ENCODE results near the gene CARTPT. TPM values are rescaled to one million over a fixed set of nuclear protein-coding genes. Genes with fewer than 3 reads are reported as not detected.

CARTPT gene
- total and polyA plus RNA-seq, 2 of the 8 experiments (the other 6 are each of a cell fraction or from before 2014, with no cell fraction given), result not detected

DNA sequence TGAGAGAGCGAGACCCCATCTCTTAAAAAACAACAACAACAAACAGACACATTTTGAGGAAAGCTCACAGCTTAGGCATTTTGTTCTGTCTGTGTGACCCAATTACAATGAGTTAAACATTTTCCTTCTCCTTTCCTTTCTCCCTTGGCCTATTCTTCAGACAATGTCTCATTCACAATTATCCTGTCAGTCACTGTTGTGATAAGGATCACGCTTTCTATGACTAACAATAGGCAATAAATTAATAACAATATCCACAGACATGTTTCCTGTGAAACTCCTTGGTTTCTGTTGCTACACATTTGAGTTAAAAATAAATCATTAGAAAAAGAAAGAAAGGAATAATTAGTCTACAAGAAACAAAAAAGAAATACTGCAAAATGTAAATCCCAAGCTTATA lies 19.8 kb upstream of the CARTPT start:
- Histone ChIP-seq H4K20me1 (replicated peaks in 1 of 2; ENCODE audit: control insufficient read depth in 1 of 2, insufficient read depth in 2 of 2, low read length in 2 of 2) (no peaks in the 10 kb centered on the region), H4K8ac (ENCODE audit: extremely low read depth, insufficient read depth, low read length) (no peak overlapping the region), H3K27me3 (replicated peaks in 1 of 4; ENCODE audit: control insufficient read depth in 3 of 4, extremely low read depth in 1 of 4, insufficient read depth in 3 of 4, low read length in 3 of 4) (no peaks in the 10 kb centered on the region), H3K9me3 (ENCODE audit: insufficient read depth in 2 of 2, low read depth in 1 of 2, low read length in 1 of 2) (no peaks in the 10 kb centered on the region), H2AFZ (ENCODE audit: low read length) (no peak overlapping the region), H4K5ac (ENCODE audit: insufficient read length, low read depth, low read length) (no peak overlapping the region), H3K4me3 (ENCODE audit: extremely low read depth in 1 of 4, insufficient read depth in 2 of 4, low read depth in 3 of 4, low read length in 4 of 4) (no peak overlapping the region), H3K23ac (ENCODE audit: insufficient read length) (no peak overlapping the region), H4K91ac (replicated peaks; ENCODE audit: insufficient read length, low read length) (no peak overlapping the region), H3K14ac (ENCODE audit: insufficient read length) (no peak overlapping the region), H2BK120ac (replicated peaks; ENCODE audit: low read depth, low read length) (no peak overlapping the region), H2BK15ac (ENCODE audit: low read length) (no peak overlapping the region), H3K56ac (replicated peaks; ENCODE audit: insufficient read length, low read depth, low read length) (no peak overlapping the region), H2BK5ac (ENCODE audit: low read depth, low read length) (no peak overlapping the region), H2BK12ac (ENCODE audit: low read depth, low read length) (no peak overlapping the region), H3K4me1 (replicated peaks in 1 of 4; ENCODE audit: control insufficient read depth in 3 of 4, insufficient read depth in 4 of 4, low read length in 3 of 4) (peaks cover 0 to 3% (median under 1%) of the 10 kb centered on the region in 4 experiments; a peak in 4 of 7 replicates), H3K4ac (replicated peaks; ENCODE audit: insufficient read length, low read depth, low read length) (no peak overlapping the region), H3K79me1 (ENCODE audit: low read depth, low read length) (no peaks in the 10 kb centered on the region), H3K79me2 (ENCODE audit: control insufficient read depth in 1 of 2, insufficient read depth in 2 of 2, low read length in 2 of 2) (no peaks in the 10 kb centered on the region), H3K4me2 (ENCODE audit: insufficient read depth in 1 of 2, low read depth in 2 of 2, low read length in 2 of 2) (no peak overlapping the region), H2BK20ac (ENCODE audit: low read length) (no peak overlapping the region), H3K23me2 (ENCODE audit: low read depth, low read length) (peaks cover 2% of the 10 kb centered on the region; the same call in 1 of the 2 replicates), H3K9ac (replicated peaks in 1 of 4; ENCODE audit: extremely low read depth in 1 of 4, low read depth in 3 of 4, low read length in 3 of 4) (no peak overlapping the region), H3K18ac (ENCODE audit: extremely low read depth, low read length) (no peak overlapping the region), H2AK5ac (ENCODE audit: low read depth, low read length) (no peak overlapping the region), H3K36me3 (ENCODE audit: control insufficient read depth in 2 of 4, insufficient read depth in 4 of 4, low read length in 3 of 4) (no peaks in the 10 kb centered on the region), H3K27ac (ENCODE audit: low read depth, low read length) (no peak overlapping the region)
- POLR2A ChIA-PET (ENCODE audit: partially characterized antibody), result interaction anchor here (0.6 kb wide), 1 partner anchor 27 kb away, joined by 3 read pairs; no protein-coding TSS in a partner anchor
- DNase-seq (ENCODE audit: low read depth in 1 of 2, low spot score in 2 of 2) (no peak), FAIRE-seq (no peak)
- CTCF ChIA-PET (ENCODE audit: partially characterized antibody), result interaction anchor here (1.4 to 5.5 kb wide), 9 partner anchors 8 to 77 kb away, joined by 3 to 58 read pairs (median 9); partner anchors contain the start of gene CARTPT
- no peak for TF ChIP-seq BRCA1 (IDR thresholded peaks at IDR 0.05; ENCODE audit: low read depth, low read length)
- 90% methylated on average over 2 of the region's 2 CpGs; no CpG with 5 or more reads in 1 of the 2 experiments for WGBS, 2 experiments (ENCODE audit: extremely low coverage in 1 of 2, insufficient coverage in 1 of 2, insufficient read length in 1 of 2, insufficient replicate concordance in 2 of 2, low coverage in 1 of 2, low lambda C conversion rate in 2 of 2, missing lambda C conversion rate in 1 of 2)

All from H1 (cell line).